Endothelial cell (in vitro differentiated cells): Measurements from ENCODE around the gene TEX22. TPM values are rescaled to one million over a fixed set of nuclear protein-coding genes. Genes with fewer than 3 reads are reported as not detected.
"Not testable (repeated sequence)": the region's sequence is repeated elsewhere in the genome, so short reads cannot be mapped to it uniquely, and the experiment has no call there.

ENCODE experiments used
- DNase-seq: peaks from one replicate; pipeline ENCODE4 v3.0.0; 2021; ENCODE audit warnings: low spot score
- H3K27ac Mint-ChIP-seq: one replicate; pipeline ENCODE4 v1.8.0; 2021; ENCODE audit warnings: mixed read lengths, inconsistent platforms; ENCODE audit not compliant: unreplicated experiment
- H3K27me3 Mint-ChIP-seq: one replicate; pipeline ENCODE4 v1.8.0; 2021; ENCODE audit warnings: mild to moderate bottlenecking, moderate library complexity, mixed read lengths, inconsistent platforms; ENCODE audit not compliant: unreplicated experiment
- H3K36me3 Mint-ChIP-seq: one replicate; pipeline ENCODE4 v1.8.0; 2021; ENCODE audit warnings: mild to moderate bottlenecking, low read depth, mixed read lengths, inconsistent platforms; ENCODE audit not compliant: unreplicated experiment
- H3K4me1 Mint-ChIP-seq: one replicate; pipeline ENCODE4 v1.8.0; 2021; ENCODE audit warnings: mild to moderate bottlenecking, mixed read lengths, inconsistent platforms; ENCODE audit not compliant: unreplicated experiment
- H3K4me3 Mint-ChIP-seq: one replicate; pipeline ENCODE4 v1.8.0; 2021; ENCODE audit warnings: mild to moderate bottlenecking, mixed read lengths, inconsistent platforms; ENCODE audit not compliant: unreplicated experiment
- H3K9me3 Mint-ChIP-seq: one replicate; pipeline ENCODE4 v1.8.0; 2021; ENCODE audit warnings: mixed read lengths, inconsistent platforms; ENCODE audit not compliant: unreplicated experiment
- total RNA-seq: library from RNA; stranded (reverse); fragmentation: NEBNext Ultra II Directional; extraction: Animal tissue kit (Norgen Biotek cat#: 25700); gene quantifications from one replicate; pipeline ENCODE4 v1.2.1, GENCODE V29; 2021; ENCODE audit not compliant: unreplicated experiment
- TF ChIP-seq, protein P1 (sequence below): fragments of 200-600 bp; sonication (generic); IDR thresholded peaks from one replicate; pipeline ENCODE4 v1.5.0; 2021; ENCODE audit warnings: antibody characterized with exemption; ENCODE audit not compliant: unreplicated experiment

Gene TEX22
- total RNA-seq, 1 donor from 2014 or later, result 1.1 TPM

DNA sequence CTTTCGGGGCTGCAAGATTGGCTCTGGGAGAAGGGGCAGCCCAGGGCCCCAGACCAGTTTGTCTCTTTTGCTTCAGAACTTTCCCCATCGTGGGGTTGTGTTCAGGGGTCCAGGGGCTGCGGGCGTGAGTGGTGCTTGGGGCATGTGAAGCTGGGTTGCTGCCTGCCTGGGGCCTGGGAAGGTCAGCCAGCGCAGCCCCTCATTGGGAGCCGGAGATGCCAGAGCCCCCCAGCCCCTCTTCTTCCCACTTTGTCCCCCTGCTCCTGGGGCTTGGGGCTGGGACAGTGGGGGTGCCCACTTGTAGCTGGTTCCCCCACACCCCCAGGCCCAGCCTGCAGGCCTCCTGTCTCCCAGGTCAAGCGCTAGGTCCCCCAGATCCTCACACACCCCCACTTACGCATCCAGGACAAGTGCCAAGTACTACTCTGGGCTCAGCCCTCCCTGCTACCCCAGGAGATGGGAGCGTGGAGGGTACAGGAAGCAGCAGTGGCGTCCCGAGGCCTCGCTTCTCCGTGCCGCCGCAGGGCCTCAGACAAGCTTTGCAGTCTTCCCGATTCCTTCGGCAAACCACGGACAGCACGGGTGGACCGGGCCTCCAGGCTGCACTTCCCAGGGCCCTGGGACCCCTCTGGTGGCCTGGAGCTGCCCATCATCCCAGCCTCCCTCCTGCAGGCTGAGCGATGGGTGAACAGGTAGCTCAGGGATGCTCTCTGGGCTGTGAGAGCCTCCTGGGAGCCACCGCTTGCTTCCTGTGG lies 42.3 kb upstream of the TEX22 start:
- H3K27ac Mint-ChIP-seq, result no peak overlapping the region
- H3K4me3 Mint-ChIP-seq, result no peak overlapping the region
- no peak for DNase-seq
- H3K9me3 Mint-ChIP-seq, result no peaks in the 10 kb centered on the region
- H3K36me3 Mint-ChIP-seq, result peaks cover 12% of the 10 kb centered on the region
- TF ChIP-seq, protein P1, sequence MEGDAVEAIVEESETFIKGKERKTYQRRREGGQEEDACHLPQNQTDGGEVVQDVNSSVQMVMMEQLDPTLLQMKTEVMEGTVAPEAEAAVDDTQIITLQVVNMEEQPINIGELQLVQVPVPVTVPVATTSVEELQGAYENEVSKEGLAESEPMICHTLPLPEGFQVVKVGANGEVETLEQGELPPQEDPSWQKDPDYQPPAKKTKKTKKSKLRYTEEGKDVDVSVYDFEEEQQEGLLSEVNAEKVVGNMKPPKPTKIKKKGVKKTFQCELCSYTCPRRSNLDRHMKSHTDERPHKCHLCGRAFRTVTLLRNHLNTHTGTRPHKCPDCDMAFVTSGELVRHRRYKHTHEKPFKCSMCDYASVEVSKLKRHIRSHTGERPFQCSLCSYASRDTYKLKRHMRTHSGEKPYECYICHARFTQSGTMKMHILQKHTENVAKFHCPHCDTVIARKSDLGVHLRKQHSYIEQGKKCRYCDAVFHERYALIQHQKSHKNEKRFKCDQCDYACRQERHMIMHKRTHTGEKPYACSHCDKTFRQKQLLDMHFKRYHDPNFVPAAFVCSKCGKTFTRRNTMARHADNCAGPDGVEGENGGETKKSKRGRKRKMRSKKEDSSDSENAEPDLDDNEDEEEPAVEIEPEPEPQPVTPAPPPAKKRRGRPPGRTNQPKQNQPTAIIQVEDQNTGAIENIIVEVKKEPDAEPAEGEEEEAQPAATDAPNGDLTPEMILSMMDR, result no peak
- peaks cover 7% of the 10 kb centered on the region for H3K4me1 Mint-ChIP-seq
- H3K27me3 Mint-ChIP-seq, result peaks cover 15% of the 10 kb centered on the region

DNA sequence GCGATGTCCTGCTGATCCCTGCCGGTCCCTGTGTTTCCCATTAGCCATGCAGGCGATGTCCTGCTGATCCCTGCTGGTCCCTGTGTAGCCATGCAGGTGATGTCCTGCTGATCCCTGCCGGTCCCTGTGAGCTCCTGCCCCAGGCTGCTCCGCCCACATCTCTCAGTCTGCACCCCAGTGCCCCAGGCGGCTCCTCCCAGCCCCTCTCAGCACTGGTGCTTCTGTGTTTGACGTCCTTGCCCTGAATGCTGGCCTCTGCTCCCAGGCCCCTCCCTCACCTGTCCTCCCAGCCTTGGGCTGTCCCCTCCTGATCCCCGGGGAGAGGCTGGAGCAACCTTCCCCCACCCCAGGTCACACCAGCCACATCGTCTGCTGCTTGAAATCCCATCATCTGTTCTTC lies 41.4 kb upstream of the TEX22 start:
- no peak for DNase-seq
- TF ChIP-seq, protein P1, result no peak
- Mint-ChIP-seq H3K4me1 (peaks cover 7% of the 10 kb centered on the region), H3K27me3 (peaks cover 18% of the 10 kb centered on the region), H3K9me3 (no peaks in the 10 kb centered on the region), H3K27ac (no peak overlapping the region), H3K36me3 (peaks cover 14% of the 10 kb centered on the region), H3K4me3 (no peak overlapping the region)

DNA sequence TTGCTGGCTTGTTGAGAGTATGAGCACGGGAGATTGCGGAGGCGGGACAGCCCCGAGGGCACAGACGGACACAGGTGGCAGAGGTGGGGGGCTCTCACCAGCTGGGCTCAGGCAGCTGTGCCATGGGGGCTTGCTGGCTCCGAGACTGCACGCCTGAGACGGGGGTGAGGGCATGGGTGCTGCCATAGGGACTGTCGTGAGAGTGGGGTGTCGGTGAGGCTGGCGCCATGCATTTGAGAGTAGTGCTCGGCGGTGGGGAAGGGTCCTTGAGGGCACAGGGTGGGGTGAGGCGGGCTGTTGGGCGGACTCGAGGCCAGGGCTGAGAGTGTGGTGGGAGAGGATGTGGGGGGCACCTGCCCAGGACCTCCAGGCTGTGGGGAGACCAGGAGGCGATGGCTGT lies 40.7 kb upstream of the TEX22 start:
- no peak overlapping the region for H3K4me3 Mint-ChIP-seq
- DNase-seq, result no peak
- TF ChIP-seq, protein P1, result no peak
- peaks cover 18% of the 10 kb centered on the region for H3K27me3 Mint-ChIP-seq
- H3K27ac Mint-ChIP-seq, result no peak overlapping the region
- peaks cover 5% of the 10 kb centered on the region for H3K4me1 Mint-ChIP-seq
- H3K36me3 Mint-ChIP-seq, result peaks cover 14% of the 10 kb centered on the region
- H3K9me3 Mint-ChIP-seq, result no peaks in the 10 kb centered on the region

DNA sequence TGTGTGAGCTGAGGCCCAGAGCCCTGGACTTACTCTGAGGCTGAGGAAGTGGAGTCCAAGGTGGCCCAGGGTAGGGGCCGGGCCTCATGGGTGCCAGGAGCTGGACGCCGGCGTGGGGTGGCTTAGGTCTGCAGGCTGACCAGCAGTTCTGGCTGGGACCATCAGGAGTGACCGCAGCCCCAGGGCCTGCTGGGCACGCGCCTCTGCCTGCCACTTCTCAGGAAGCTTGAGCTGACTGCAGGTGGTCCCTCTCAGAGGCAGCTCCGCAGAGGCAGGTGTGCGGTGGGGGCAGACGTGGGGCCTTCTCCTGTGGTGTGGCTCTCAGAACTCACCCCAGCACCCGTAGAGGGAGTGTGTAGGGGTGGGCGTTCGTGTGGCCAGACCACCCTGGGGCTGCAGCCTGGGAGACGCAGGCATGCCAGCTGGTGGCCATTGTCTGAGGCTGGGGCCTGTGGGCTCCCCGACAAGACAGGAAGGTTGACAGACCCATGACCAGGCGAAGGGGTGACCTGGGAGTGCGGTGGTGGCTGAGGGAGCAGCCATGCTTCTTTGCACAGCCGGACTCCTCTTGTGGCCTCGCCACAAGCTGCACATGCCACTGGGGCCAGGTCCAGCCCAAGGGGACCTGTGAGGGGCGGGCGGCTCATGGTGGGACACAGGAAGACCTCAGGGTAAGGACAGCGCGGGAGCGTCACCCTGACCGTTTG lies 40.0 kb upstream of the TEX22 start:
- DNase-seq, result no peak
- TF ChIP-seq, protein P1, result no peak
- H3K4me3 Mint-ChIP-seq, result no peak overlapping the region
- peaks cover 14% of the 10 kb centered on the region for H3K36me3 Mint-ChIP-seq
- H3K9me3 Mint-ChIP-seq, result no peaks in the 10 kb centered on the region
- peaks cover 5% of the 10 kb centered on the region for H3K4me1 Mint-ChIP-seq
- peaks cover 18% of the 10 kb centered on the region for H3K27me3 Mint-ChIP-seq
- no peak overlapping the region for H3K27ac Mint-ChIP-seq

DNA sequence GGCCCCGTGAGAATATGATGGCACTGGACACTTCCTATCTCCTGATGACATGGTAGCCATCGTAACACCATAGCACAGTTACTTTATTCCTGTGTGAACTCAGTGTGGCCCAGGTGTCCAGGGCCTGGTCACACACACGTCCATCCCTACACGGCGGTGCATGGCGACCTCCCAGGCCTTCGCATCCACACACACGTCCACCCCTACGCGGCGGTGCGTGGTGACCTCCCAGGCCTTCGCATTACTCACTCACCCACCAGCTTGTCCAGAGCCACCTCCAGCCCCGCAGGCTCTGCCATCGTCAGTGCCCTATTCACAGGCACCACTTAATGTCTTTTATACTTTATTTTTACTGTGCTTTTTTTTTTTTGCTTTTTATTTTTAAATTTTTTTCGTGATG lies 39.4 kb upstream of the TEX22 start:
- TF ChIP-seq, protein P1, result no peak
- peaks cover 18% of the 10 kb centered on the region for H3K27me3 Mint-ChIP-seq

DNA sequence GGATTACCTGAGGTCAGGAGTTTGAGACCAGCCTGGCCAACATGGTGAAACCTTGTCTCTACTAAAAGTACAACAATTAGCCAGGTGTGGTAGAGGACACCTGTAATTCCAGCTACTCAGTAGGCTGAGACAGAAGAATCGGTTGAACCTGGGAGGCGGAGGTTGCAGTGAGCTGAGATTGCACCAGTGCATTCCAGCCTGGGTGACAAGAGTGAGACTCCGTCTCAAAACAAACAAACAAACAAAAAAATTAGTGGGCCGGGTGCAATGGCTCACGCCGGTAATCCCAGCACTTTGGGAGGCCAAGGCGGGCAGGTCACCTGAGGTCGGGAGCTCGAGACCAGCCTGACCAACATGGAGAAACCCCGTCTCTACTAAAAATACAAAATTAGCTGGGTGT lies 36.9 kb upstream of the TEX22 start:
- not testable (repeated sequence) for H3K27ac Mint-ChIP-seq, H3K4me3 Mint-ChIP-seq, H3K9me3 Mint-ChIP-seq, DNase-seq, H3K4me1 Mint-ChIP-seq
- H3K36me3 Mint-ChIP-seq, result peaks cover 14% of the 10 kb centered on the region
- peaks cover 22% of the 10 kb centered on the region for H3K27me3 Mint-ChIP-seq

More for the DNA sequence above, 39.4 kb upstream of the TEX22 start:
- H3K36me3 Mint-ChIP-seq, result peaks cover 14% of the 10 kb centered on the region
- no peak overlapping the region for H3K27ac Mint-ChIP-seq
- DNase-seq, result no peak
- no peak overlapping the region for H3K4me3 Mint-ChIP-seq
- no peaks in the 10 kb centered on the region for H3K9me3 Mint-ChIP-seq
- H3K4me1 Mint-ChIP-seq, result peaks cover 8% of the 10 kb centered on the region
